Astrocyte of the spinal cord (primary cell): ENCODE results near the gene ONECUT2.

ENCODE experiments used
- DNase-seq: peaks from one replicate; pipeline ENCODE4 v3.0.0; 2011; ENCODE audit warnings: low read depth, low spot score
- H3K4me3 ChIP-seq: 2 replicates; pipeline ENCODE4 v1.5.1; 2011; ENCODE audit warnings: low read depth, mild to moderate bottlenecking, low read length, moderate library complexity
- in situ Hi-C: cut with HindIII; loops from 2 replicates; pipeline ENCODE4 v1.10.0; 2017; ENCODE audit warnings: low sequenced_read_pairs
- TF ChIP-seq, protein P1 (sequence below): IDR thresholded peaks from 2 replicates; pipeline ENCODE4 v1.5.1; 2012; ENCODE audit warnings: low read depth, mild to moderate bottlenecking, low read length, inconsistent platforms

The ONECUT2 gene

DNA sequence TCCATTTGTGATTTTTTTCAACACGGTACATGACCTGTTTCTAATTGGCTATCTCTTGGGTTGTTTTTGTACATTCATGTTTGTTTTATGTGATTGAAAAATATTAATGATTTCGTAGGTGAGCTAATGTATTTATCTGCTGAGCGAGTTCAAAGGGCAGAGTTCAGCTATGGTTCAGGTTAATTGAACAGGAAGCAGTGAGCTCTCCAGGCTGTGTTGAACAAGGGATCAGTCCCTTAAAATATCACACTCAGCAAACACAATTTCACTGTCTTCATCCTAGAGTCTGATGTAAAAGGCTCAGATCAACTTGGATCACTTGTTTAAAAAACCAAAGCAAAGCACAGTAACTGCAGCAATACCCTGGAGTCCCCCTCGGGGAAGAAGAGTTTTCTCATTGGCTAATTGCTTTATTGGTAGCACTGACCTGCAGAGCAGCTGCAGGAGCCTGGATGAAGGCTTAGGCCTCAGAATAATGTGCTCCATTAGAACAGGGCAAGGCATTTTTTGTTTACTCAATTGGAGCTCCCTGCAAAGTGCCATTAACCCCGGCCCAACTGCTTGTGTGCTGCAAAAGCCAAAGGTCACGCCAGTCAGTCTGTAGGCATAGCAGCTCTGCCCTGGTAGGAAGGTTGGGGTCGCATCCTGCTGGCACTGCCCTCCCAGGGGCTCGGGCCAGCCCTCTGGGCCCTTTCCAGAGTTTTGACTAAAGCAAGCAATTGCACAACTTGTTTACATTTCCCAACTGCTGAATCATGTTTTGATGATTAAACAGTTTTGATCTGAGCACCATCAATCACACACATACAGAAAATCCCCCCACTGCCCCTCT is 10.5 kb downstream of the ONECUT2 start:
- TF ChIP-seq, protein P1, sequence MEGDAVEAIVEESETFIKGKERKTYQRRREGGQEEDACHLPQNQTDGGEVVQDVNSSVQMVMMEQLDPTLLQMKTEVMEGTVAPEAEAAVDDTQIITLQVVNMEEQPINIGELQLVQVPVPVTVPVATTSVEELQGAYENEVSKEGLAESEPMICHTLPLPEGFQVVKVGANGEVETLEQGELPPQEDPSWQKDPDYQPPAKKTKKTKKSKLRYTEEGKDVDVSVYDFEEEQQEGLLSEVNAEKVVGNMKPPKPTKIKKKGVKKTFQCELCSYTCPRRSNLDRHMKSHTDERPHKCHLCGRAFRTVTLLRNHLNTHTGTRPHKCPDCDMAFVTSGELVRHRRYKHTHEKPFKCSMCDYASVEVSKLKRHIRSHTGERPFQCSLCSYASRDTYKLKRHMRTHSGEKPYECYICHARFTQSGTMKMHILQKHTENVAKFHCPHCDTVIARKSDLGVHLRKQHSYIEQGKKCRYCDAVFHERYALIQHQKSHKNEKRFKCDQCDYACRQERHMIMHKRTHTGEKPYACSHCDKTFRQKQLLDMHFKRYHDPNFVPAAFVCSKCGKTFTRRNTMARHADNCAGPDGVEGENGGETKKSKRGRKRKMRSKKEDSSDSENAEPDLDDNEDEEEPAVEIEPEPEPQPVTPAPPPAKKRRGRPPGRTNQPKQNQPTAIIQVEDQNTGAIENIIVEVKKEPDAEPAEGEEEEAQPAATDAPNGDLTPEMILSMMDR: no peak

DNA sequence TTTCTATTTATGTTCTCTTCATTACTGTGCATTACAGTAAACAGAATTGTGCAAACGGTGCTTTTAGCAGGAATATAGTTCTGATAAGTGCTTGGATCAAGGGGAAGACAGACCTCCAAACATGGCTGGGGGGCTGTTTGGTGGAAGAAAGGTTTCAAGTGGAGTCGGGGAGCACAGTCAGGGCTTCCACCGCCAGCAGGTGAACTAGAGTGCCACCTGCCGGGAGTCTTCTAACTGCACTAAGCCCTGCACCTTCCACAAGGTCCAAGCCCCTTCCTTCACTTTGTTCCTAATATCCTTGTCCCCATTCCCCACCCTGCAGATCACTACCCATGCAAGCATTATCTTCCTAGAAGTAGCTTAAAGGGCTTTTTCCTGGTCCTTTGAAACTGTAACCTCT is 11.1 kb downstream of the ONECUT2 start:
- no peak overlapping the region for H3K4me3 ChIP-seq
- no peak for DNase-seq
- in situ Hi-C loops: no loop called here
- TF ChIP-seq, protein P1: peak; percentile 60

More for the DNA sequence above, 10.5 kb downstream of the ONECUT2 start:
- in situ Hi-C loops: no loop called here
- no peak for DNase-seq
- H3K4me3 ChIP-seq: no peak overlapping the region

DNA sequence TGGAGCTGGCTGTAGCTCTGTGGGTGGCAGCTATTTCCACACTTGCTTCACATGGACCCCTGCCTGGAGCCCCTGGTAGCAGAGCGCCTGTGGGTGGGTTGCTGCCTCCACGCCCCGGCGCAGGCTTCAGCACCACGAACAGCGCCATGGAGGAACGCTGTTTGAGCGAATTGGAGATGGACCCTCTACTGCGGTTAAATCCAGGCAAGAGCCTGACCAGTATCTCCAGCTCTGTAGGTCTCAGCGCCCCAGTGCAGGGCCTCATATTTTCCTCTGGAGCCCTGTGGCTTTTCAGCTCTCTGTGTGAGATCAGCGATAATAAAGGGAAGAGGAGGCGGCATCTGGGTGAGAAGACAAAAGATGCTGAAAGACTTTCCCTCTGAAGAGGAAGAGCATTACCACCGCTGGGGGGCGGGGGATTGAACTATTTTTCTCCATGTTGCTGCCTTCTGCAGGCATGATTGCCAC is 12.0 kb downstream of the ONECUT2 start:
- TF ChIP-seq, protein P1: no peak
- no peak overlapping the region for H3K4me3 ChIP-seq
- in situ Hi-C loops: no loop called here
- DNase-seq: peak; percentile 35

DNA sequence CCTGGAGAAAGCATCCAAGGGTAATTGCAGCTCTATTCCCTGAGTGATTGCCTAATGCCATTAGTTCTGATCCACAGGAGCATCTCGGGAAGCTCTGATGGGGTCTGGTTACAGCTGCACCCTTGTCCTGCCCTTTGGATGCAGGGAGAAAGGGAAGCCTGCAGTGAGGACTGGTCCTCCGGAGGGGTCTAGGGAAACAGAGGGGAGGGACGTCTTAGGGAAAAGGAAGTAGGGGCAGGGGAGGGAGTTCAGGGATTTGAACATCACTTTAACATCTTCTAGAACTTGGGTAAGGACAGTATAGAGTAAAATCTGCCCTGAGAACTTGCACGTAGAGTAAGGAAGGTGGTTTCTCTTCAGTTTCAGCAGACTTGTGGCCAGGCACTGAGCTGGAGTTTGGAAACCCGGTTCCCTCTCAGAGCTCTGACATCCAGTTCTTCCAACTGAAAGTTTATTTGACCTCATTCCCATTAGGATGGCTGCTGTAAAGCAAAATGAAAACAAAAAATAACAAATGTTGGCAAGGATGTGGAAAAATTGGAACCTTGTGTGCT is 20.5 kb downstream of the ONECUT2 start:
- TF ChIP-seq, protein P1: no peak
- H3K4me3 ChIP-seq: no peak overlapping the region
- DNase-seq: no peak
- in situ Hi-C loops: no loop called here

DNA sequence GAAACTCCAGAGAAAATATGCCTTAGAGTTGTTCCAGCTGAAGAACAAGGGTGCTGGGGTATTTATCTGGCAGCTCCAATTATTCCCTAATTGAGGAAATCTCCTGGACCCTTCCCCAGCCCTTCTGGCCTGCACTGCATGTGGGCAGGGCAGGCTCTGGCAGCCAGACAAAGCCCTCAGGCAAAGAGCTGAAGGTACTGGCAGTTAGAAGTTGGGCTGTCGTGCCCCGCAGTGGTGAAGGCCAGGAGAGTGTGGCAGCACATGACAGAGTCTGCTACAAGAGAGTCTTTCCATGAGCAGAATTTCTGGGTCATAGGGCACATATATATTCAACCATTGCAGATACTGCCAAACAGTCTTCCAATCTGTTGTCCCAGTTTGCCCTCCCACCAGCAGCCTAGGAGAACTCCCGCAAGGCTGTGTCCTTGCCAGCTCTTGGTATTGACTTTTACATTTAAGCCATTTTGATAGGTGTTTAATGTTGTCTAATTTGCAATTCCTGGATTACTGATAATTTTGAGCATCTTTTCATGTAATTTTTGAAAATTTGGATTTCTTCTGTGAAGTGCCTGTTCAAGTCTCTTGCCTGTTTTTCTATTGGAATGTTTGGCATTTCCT is 26.6 kb downstream of the ONECUT2 start:
- TF ChIP-seq, protein P1: no peak
- in situ Hi-C loops: no loop called here
- no peak for DNase-seq
- no peak overlapping the region for H3K4me3 ChIP-seq

DNA sequence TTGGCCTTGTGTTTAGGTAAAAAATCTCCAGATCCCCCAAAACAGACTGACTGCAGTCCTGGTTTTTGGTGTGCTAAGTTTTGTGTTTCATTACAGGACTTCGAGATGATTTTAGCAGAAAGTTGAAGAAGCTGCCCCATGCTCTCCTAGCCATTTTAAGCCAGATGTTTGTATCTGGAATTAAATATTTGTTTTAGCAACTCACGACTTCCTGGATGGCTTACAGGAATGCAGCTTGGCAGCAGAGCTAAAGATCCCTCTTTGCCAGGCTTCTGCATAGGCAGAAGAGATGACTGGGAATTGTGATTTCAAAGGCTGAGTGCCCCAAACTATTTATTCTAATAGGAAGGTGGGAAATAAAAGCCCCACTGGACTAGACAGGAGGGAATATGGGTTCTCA is 31.1 kb downstream of the ONECUT2 start:
- TF ChIP-seq, protein P1: no peak
- in situ Hi-C loops: no loop called here
- no peak for DNase-seq

More for the DNA sequence above, 31.1 kb downstream of the ONECUT2 start:
- no peak overlapping the region for H3K4me3 ChIP-seq
